HepG2 (cell line): ENCODE results near the gene C3orf22. TPM values are rescaled to one million over a fixed set of nuclear protein-coding genes. Genes with fewer than 3 reads are reported as not detected.

Source experiments
- AGO2 ChIP-seq: fragments of 200-400 bp; formaldehyde crosslinking; optimal IDR thresholded peaks from 2 replicates; pipeline ENCODE3; 2017; ENCODE audit warnings: mild to moderate bottlenecking, low read depth, low read length, moderate library complexity
- HES4 ChIP-seq: sonication (generic); formaldehyde crosslinking; IDR thresholded peaks from 2 replicates; pipeline ENCODE4 v1.9.0; 2021; ENCODE audit warnings: mild to moderate bottlenecking, missing genetic modification reagents, borderline replicate concordance
- KAT2B ChIP-seq: fragments of 150-350 bp; IDR thresholded peaks from 2 replicates; pipeline ENCODE4 v1.6.1; 2014; ENCODE audit warnings: low read depth, low read length, borderline replicate concordance
- MAF1 ChIP-seq: sonication (generic); formaldehyde crosslinking; IDR thresholded peaks from 2 replicates; pipeline ENCODE4 v1.5.0; 2020; ENCODE audit warnings: missing genetic modification reagents, borderline replicate concordance
- MZF1 ChIP-seq: sonication (generic); formaldehyde crosslinking; IDR thresholded peaks from 2 replicates; pipeline ENCODE4 v1.8.1; 2023; ENCODE audit warnings: mild to moderate bottlenecking, missing genetic modification reagents, borderline replicate concordance
- TBX2 ChIP-seq: sonication (generic); formaldehyde crosslinking; IDR thresholded peaks from 2 replicates; pipeline ENCODE4 v1.5.0; 2020; ENCODE audit warnings: missing genetic modification reagents, mild to moderate bottlenecking, borderline replicate concordance
- ZNF235 ChIP-seq: sonication (generic); formaldehyde crosslinking; IDR thresholded peaks from 2 replicates; pipeline ENCODE4 v1.8.1; 2023; ENCODE audit warnings: mild to moderate bottlenecking, missing genetic modification reagents, borderline replicate concordance
- ZNF782 ChIP-seq: sonication (generic); formaldehyde crosslinking; IDR thresholded peaks from 2 replicates; pipeline ENCODE4 v1.4.0; 2020; ENCODE audit warnings: missing genetic modification reagents, mild to moderate bottlenecking, borderline replicate concordance
- ZNF792 ChIP-seq: IDR thresholded peaks from 2 replicates; pipeline ENCODE4 v1.6.1; 2016
- polyA plus RNA-seq, 8 experiments: library from polyadenylated mRNA; depleted of rRNA in 3 of 8; stranded (reverse) in 7 of 8; unstranded in 1 of 8; fragments of >200 nt; fragmentation: Illumina TruSeq in 4 of 8; extraction: Trizol in 4 of 8; gene quantifications; 2 replicates each; pipeline versions ENCODE4 v1.2.1 to v1.2.3, GENCODE V29; 2011 to 2016; ENCODE audit warnings: low read depth in 4 of 8, missing spikeins in 1 of 8, mixed read lengths in 1 of 8; ENCODE audit not compliant: insufficient read depth in 1 of 8
- total RNA-seq, 5 experiments: library from RNA; depleted of rRNA; stranded (reverse); fragments of >200 nt; fragmentation: Illumina TruSeq; extraction: Trizol; gene quantifications; 2 replicates each; pipeline ENCODE4 v1.2.3, GENCODE V29; 2016; ENCODE audit warnings: low read depth in 1 of 5
- TF ChIP-seq, protein P1 (sequence below): sonication (generic); formaldehyde crosslinking; IDR thresholded peaks from 2 replicates; pipeline ENCODE4 v1.4.0; 2020; ENCODE audit warnings: missing genetic modification reagents, borderline replicate concordance
- TF ChIP-seq, protein P2 (sequence below): sonication (generic); formaldehyde crosslinking; IDR thresholded peaks from 2 replicates; pipeline ENCODE4 v1.5.0; 2020; ENCODE audit warnings: mild to moderate bottlenecking, missing genetic modification reagents, moderate library complexity
- TF ChIP-seq, protein P3 (sequence below): sonication (generic); formaldehyde crosslinking; IDR thresholded peaks from 2 replicates; pipeline ENCODE4 v1.5.1; 2020; ENCODE audit warnings: mild to moderate bottlenecking, missing genetic modification reagents, borderline replicate concordance
- TF ChIP-seq, protein P4 (sequence below): sonication (generic); formaldehyde crosslinking; IDR thresholded peaks from 2 replicates; pipeline ENCODE4 v1.8.0; 2022; ENCODE audit warnings: missing genetic modification reagents, mild to moderate bottlenecking, inconsistent platforms, borderline replicate concordance
- TF ChIP-seq, protein P5 (sequence below): sonication (generic); formaldehyde crosslinking; IDR thresholded peaks from 2 replicates; pipeline ENCODE4 v1.5.1; 2020; ENCODE audit warnings: mild to moderate bottlenecking, missing genetic modification reagents, moderate library complexity

The C3orf22 gene
- total and polyA plus RNA-seq, 2 of the 13 experiments (the other 11 are each of a cell fraction or from before 2014, with no cell fraction given): not detected

DNA sequence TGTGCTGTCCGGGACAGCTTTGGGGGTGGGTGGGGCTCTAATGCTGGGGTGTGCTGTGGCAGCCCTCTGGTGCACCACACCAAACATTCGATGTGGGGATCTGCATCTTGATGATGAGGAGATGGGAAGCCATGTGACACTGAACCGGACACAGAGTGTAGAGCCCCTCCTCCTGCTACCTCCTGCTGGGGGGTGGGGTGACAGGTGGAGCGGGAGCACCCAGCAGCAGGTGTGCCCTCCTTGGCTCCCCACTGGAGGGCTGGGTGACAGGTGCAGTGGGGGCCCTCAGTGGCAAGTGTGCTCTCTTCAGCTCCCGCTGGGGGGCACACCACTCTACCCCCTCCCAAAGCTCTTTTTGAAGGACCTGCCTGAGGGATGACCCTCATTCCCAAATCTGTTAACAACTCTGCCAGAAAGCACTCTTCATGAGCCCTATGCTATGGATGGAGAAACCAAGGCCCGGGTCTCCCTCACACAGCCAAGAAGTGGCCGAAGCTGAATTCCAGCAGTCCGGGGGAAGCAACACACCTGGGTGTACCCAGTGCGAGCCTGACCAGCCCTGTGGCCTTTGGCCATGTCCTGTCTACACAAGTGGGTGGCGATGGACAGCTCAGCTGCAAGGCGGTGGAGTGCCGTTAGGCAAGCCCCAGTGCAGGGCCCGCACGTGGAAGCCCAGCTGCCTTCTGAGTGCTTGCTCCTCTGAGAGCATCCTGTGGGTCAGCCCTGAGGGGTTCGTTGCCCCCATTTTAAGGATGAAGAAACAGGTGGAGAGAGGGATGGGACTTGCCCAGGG is 40.5 kb downstream of the C3orf22 start (continued):
- no peak for TF ChIP-seq KAT2B
- TF ChIP-seq, protein P1, sequence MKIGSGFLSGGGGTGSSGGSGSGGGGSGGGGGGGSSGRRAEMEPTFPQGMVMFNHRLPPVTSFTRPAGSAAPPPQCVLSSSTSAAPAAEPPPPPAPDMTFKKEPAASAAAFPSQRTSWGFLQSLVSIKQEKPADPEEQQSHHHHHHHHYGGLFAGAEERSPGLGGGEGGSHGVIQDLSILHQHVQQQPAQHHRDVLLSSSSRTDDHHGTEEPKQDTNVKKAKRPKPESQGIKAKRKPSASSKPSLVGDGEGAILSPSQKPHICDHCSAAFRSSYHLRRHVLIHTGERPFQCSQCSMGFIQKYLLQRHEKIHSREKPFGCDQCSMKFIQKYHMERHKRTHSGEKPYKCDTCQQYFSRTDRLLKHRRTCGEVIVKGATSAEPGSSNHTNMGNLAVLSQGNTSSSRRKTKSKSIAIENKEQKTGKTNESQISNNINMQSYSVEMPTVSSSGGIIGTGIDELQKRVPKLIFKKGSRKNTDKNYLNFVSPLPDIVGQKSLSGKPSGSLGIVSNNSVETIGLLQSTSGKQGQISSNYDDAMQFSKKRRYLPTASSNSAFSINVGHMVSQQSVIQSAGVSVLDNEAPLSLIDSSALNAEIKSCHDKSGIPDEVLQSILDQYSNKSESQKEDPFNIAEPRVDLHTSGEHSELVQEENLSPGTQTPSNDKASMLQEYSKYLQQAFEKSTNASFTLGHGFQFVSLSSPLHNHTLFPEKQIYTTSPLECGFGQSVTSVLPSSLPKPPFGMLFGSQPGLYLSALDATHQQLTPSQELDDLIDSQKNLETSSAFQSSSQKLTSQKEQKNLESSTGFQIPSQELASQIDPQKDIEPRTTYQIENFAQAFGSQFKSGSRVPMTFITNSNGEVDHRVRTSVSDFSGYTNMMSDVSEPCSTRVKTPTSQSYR (CRISPR knock-in tag): peak; percentile 18; the same call in 1 of the 2 replicates
- TF ChIP-seq MAF1 (CRISPR knock-in tag): no peak
- peak; percentile 32; the same call in 1 of the 2 replicates for TF ChIP-seq TBX2 (CRISPR knock-in tag)
- peak; percentile 38 for TF ChIP-seq AGO2
- TF ChIP-seq, protein P2, sequence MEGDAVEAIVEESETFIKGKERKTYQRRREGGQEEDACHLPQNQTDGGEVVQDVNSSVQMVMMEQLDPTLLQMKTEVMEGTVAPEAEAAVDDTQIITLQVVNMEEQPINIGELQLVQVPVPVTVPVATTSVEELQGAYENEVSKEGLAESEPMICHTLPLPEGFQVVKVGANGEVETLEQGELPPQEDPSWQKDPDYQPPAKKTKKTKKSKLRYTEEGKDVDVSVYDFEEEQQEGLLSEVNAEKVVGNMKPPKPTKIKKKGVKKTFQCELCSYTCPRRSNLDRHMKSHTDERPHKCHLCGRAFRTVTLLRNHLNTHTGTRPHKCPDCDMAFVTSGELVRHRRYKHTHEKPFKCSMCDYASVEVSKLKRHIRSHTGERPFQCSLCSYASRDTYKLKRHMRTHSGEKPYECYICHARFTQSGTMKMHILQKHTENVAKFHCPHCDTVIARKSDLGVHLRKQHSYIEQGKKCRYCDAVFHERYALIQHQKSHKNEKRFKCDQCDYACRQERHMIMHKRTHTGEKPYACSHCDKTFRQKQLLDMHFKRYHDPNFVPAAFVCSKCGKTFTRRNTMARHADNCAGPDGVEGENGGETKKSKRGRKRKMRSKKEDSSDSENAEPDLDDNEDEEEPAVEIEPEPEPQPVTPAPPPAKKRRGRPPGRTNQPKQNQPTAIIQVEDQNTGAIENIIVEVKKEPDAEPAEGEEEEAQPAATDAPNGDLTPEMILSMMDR: peak; percentile 34; the same call in 1 of the 2 replicates
- TF ChIP-seq HES4 (CRISPR knock-in tag): peak; percentile 27; the same call in 1 of the 2 replicates
- TF ChIP-seq ZNF792 (CRISPR knock-in tag): no peak
- TF ChIP-seq, protein P3, sequence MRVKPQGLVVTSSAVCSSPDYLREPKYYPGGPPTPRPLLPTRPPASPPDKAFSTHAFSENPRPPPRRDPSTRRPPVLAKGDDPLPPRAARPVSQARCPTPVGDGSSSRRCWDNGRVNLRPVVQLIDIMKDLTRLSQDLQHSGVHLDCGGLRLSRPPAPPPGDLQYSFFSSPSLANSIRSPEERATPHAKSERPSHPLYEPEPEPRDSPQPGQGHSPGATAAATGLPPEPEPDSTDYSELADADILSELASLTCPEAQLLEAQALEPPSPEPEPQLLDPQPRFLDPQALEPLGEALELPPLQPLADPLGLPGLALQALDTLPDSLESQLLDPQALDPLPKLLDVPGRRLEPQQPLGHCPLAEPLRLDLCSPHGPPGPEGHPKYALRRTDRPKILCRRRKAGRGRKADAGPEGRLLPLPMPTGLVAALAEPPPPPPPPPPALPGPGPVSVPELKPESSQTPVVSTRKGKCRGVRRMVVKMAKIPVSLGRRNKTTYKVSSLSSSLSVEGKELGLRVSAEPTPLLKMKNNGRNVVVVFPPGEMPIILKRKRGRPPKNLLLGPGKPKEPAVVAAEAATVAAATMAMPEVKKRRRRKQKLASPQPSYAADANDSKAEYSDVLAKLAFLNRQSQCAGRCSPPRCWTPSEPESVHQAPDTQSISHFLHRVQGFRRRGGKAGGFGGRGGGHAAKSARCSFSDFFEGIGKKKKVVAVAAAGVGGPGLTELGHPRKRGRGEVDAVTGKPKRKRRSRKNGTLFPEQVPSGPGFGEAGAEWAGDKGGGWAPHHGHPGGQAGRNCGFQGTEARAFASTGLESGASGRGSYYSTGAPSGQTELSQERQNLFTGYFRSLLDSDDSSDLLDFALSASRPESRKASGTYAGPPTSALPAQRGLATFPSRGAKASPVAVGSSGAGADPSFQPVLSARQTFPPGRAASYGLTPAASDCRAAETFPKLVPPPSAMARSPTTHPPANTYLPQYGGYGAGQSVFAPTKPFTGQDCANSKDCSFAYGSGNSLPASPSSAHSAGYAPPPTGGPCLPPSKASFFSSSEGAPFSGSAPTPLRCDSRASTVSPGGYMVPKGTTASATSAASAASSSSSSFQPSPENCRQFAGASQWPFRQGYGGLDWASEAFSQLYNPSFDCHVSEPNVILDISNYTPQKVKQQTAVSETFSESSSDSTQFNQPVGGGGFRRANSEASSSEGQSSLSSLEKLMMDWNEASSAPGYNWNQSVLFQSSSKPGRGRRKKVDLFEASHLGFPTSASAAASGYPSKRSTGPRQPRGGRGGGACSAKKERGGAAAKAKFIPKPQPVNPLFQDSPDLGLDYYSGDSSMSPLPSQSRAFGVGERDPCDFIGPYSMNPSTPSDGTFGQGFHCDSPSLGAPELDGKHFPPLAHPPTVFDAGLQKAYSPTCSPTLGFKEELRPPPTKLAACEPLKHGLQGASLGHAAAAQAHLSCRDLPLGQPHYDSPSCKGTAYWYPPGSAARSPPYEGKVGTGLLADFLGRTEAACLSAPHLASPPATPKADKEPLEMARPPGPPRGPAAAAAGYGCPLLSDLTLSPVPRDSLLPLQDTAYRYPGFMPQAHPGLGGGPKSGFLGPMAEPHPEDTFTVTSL (CRISPR knock-in tag): no peak
- TF ChIP-seq, protein P4, sequence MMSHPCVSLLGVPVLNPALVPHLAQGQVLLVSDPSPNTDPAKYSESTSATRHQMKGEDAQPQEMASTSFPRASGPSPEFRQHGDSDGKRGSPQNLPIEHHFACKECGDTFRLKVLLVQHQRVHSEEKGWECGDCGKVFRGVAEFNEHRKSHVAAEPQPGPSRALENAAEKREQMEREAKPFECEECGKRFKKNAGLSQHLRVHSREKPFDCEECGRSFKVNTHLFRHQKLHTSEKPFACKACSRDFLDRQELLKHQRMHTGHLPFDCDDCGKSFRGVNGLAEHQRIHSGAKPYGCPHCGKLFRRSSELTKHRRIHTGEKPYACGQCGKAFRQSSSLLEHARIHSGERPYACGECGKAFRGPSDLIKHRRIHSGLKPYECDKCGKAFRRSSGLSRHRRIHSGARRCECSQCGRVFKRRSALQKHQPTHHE (CRISPR knock-in tag): peak; percentile 6; the same call in 1 of the 2 replicates
- no peak for TF ChIP-seq MZF1 (CRISPR knock-in tag)
- TF ChIP-seq ZNF782 (CRISPR knock-in tag): no peak
- 0 out of 2 replicates have a peak, but pooled peaks have one; percentile 44 for TF ChIP-seq ZNF235 (CRISPR knock-in tag)
- TF ChIP-seq, protein P5, sequence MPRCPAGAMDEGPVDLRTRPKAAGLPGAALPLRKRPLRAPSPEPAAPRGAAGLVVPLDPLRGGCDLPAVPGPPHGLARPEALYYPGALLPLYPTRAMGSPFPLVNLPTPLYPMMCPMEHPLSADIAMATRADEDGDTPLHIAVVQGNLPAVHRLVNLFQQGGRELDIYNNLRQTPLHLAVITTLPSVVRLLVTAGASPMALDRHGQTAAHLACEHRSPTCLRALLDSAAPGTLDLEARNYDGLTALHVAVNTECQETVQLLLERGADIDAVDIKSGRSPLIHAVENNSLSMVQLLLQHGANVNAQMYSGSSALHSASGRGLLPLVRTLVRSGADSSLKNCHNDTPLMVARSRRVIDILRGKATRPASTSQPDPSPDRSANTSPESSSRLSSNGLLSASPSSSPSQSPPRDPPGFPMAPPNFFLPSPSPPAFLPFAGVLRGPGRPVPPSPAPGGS (CRISPR knock-in tag): 0 out of 2 replicates have a peak, but pooled peaks have one; percentile 3
